SHP77 treated with DMSO at 0.1 percent for 48 hours (cell line): ENCODE data around the gene ZNF407.
A peak's percentile ranks its signal among the peaks of the same experiment; 100 is the strongest.

Experiments used
- DNase-seq: peaks from one replicate; lab custom pipeline; 2025; lab: John Stamatoyannopoulos, UW

ZNF407 gene

GRCh38 chr18:75016025-75016717 is 418.5 kb downstream of the ZNF407 start:
- DNase-seq: no peak

GRCh38 chr18:75023473-75023872 is 425.8 kb downstream of the ZNF407 start:
- DNase-seq: no peak

DNA sequence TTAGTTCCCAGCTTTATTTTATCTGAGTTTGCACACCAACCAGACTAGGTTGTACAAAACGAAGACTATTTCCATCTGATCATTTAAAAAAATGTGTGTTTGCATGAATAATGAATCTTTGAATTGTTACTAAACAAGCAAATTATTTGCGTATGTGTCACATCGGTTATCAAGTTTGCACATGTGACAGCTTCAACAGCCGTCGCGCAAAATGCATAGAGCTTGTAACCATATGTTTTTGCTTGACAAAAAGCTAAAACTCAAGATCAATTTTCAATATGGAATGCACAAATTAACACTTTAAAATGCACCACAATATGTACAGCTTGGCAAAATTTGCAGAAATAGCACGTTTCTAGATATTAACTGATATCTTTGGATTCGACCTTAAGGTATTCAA is 427.2 kb downstream of the ZNF407 start:
- DNase-seq: no peak

DNA sequence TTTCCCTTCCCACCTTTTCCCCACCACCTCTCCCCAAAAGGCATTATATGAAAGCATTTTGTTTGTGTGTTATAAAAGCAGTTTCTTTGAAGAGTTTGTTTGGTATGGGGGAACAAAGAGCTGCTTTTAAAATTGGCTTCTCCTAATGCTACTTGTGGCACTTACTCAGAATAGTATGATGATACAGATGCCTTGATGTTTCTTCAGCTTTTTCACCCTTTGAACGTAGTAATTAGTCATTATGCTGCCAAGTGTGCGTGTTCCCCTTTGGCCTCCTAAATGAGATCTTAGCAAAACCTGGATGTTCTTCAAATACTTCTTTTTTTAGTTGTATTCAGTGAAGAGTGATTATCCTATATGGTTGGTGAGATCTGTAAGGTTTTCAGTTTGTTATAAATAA is 427.9 kb downstream of the ZNF407 start:
- no peak for DNase-seq

- no peak for DNase-seq
Observed at GRCh38 chr18:75029481-75029880, 431.8 kb downstream of the ZNF407 start.

DNA sequence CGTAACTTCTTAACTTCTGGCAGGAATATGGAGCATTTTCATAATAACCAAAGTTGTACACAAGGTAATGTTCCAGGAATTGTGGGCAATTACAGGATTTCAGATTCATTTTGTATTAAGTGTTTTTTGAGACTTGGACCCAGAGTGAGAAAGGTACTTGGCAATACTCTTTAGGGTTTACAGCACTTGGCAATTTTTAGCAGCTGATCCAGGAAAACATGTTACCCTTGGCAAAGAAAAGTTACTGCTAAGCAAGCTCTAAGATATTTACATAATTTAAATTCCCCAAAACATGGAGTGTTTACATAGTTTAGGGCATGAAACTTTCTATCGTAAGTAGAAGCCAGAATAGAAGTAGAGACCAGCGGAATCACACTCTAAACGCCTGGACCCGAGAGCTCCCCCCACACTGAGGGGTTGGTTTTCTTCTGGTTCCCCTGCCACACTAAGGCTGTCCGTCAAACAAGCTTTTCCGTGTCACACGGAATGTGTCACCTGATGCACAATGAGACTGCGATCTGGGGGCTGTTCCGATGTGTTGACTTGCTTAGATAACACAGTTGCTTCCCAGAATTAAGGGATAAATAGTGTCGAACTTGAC is 434.1 kb downstream of the ZNF407 start:
- no peak for DNase-seq

DNA sequence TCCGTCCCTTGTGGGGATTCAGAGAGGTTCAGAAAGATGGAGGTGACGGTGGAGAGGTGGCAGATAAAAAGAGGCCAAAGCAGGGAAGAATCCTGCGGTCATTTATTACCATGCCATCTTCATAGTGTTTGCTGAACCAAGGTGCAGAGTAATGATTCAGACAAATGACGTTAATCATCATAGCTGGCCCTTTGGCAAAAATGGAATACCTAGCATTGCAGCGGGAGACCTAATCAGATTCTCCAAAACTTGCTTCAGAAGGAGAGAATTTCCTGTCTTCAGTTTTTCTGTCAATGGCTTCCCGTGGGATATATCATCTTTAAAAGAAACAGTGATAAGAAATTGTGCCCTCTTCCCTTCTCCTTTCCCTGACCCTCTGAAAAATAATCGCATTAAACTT is 435.8 kb downstream of the ZNF407 start:
- no peak for DNase-seq

DNA sequence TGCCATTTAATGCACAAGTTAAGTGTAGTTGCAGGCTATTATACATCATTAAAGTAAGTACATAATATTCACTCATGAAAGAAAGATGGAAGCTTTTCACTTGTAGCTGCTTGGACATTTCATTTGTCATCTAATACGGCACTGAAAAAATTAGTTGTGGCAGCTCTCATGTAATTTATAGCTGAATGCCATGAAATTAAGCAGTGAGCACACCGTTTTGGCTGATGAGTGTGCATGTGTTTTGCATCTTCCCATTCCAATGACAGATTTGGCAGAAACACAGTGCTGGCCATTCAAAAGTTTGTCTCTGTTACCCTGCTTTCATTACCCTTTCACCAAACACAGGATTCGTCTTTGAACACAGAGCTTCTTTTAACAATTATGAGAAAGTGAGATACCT is 437.3 kb downstream of the ZNF407 start:
- DNase-seq: no peak

DNA sequence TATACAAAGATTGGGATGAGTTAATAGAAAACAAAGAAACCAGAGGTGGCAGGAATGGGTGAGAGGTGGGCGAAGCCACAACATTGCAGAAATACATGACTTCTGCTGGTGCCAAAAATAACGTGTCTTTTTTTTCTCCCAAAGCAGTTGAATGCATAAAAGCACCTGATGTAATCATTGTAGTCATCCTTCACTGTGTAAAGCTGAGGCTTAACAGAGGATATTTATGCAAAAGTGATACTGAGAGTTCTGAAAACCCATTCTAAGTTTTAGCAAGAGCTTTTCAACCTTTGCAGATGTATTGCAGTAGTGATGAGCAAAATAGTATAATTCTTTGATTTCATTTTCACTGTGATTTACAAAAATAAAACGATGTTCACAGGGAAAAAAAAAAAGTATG is 438.3 kb downstream of the ZNF407 start:
- no peak for DNase-seq

DNA sequence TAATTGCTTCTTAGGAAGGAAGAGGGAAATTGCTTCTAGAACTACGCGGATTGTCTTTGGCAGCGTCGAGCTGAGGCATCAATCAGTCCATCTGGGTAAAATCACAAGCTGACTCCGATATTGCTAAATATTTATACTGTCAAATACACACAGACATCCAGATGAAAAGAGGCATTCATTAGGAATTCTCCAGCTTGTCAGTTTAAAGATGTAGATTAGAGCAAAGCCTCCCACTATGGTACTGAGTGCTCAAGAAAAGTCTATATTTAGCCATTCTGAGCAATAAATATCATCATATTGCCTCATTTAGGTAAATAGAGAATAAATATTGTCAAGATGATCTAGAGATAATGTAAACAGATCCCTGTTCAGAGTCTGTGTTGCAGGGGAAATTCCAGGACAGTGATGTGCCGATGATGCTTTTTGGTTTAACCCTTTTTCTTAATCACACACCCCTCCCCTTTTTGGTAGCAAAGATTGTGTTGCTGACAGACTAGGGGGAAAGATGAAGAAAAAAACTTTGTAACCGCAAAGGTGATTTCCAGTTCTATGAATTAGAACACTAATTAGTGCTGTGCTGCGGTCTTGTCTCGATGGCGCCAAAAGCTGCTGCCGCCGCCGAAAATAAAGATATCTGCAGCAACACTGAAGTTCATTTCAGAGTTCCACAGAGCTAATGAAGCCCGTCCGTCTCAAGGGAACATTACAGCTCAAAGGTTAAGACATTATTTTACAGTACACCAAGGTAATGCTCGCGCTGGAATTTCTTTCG is 439.4 kb downstream of the ZNF407 start:
- DNase-seq: no peak

DNA sequence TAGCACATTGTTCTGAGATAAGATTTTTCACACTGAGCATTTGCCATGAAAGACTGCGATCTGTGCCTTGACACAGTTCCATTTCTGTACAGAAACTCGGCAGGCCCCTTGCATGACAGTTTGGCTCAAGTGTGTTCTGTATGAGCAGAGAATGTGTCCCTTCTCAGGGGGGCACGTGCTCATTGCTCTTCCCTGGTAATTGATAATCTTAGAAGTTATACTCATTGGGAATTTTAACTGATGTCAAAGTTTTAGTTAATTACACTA is 440.0 kb downstream of the ZNF407 start:
- no peak for DNase-seq

GRCh38 chr18:75041586-75041985 is 443.9 kb downstream of the ZNF407 start:
- peak; percentile 15 for DNase-seq

GRCh38 chr18:75043478-75043877 is 445.8 kb downstream of the ZNF407 start:
- DNase-seq: no peak

- DNase-seq: no peak
Observed at GRCh38 chr18:75044296-75044695, 446.6 kb downstream of the ZNF407 start.

- no peak for DNase-seq
Observed at GRCh38 chr18:75044791-75045190, 447.1 kb downstream of the ZNF407 start.

GRCh38 chr18:75045272-75045671 is 447.6 kb downstream of the ZNF407 start:
- no peak for DNase-seq

DNA sequence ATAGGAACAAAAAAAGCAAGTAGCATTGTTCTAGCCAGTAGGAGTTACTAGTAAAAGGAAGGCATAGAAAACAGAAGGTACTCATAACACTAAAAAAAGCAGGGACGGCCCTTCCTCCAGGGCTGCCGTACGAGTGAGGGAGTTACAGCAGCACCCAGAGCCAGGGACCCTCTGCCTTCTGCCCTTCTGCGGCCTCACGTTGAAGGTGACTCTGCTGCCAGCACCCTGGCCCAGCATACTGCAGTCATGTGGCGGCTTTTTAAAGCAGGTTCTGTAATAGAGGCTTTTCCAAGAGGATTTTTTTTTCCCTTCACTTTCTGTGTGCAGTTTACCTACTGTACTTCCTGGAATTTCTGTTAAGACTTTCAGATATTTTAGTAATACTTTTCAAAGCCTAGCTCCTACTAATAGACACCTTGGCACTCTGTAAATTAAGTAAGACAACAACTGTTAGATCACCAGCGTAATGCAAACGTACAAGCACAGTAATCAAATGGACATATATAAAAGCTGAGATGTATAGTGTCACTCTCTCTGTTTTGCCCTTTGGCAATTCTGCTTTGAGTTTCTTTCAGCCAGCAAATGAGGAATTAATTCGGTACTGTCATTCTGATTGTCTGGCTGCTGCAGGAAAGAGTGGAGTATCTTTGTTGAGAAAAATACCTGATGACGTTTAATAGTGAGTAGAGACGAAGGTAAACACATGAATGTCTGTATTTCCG is 449.7 kb downstream of the ZNF407 start:
- DNase-seq: no peak

DNA sequence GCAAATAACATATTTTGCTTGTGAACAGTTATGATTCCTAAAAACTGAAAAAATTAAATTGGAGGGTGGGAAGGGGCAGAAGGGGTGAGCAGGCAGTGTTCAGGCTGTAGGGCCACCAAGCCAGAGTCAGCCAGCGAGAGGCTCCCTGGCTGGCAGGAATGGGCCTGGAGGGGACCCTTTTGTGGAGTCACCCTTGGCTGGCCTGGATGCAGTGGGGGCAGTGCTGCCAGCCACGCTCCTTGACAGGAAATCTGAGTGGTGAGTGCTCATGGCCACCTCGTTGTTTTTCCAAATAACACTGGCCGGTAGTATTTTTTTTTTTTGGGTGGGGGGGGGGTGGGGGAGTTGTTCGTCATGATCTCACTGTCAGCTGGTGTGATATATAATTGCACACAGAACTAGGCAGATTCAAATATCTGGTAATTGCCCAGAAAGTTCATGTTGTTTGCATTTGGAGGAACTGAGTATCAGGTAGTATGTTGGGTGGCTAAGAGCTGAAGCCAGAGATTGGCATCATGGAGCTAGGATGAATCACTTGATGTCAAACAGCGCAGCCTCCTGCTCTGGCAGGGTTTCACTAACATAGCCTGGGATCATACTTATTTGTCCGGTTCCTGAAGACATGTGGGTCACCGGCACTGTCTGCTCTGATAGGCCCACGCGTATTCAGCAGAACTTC is 451.2 kb downstream of the ZNF407 start:
- no peak for DNase-seq

GRCh38 chr18:75049455-75049789 is 451.8 kb downstream of the ZNF407 start:
- DNase-seq: no peak

DNA sequence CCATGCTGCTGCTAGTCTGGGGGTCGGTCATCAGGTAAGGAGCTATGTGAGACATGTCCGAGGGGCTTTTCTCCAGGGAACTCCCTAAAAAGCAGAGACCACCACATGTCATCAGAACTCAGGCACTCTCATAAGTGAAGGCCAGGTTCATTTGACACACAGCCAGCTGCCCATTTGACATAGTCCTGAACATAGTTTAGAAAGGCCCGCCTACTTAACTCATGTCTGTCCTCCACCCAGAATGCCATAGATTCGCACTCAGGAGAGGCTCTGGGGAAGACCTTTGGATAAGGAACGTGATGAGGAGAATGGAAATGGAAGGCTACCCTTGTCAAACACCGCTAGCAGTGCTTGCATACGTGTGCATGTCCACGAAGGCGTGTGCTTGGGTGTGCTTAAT is 454.1 kb downstream of the ZNF407 start:
- no peak for DNase-seq

DNA sequence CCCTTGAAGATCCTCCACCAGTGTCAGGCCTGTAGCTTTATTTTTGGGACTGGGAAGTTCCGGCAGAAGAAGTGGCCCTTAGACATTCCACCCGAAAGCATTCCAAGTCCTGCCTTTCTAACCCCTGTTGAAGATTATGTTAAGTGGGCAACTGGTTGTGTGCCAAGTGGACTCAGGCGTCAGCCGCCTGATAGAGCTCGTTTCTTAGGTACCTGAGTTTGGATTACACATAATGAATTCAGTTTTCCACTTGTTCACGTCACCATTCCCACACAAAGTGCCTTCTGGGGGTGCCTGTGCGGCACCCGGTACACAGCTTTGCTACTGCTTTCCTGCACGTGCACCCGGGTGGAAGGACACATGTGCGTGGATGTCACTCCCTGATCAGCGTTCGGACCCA is 454.8 kb downstream of the ZNF407 start:
- DNase-seq: no peak

DNA sequence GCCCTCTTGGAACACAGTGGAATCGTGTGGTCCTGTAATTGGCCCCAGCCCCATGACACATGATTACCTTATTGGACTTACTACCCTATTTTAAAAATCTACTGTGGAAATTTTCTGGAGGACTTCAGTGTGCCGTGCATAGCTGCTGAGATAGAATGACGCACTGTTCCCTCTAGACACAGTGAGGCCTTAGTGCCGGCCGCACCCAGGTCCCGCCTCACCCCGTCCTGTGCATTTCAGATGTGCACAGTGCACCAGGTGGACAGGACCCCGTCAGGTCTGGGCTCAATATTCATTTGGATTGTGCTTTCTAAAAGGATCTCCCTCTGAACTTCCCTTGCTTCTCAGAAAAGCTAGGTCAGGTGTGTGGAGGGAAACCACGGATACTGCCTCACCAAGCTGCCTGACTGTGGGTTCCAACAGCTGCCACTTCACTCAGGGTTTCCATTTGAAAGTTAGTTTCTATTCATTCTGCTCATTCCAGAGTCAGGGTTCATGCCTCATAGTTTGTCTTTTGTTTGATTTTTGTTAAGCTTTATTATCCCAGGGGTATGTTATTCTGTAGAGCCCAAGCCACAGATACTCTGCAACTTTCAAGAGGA is 455.5 kb downstream of the ZNF407 start:
- no peak for DNase-seq
